ENCODE measurements around the gene ISLR2.

DNA sequence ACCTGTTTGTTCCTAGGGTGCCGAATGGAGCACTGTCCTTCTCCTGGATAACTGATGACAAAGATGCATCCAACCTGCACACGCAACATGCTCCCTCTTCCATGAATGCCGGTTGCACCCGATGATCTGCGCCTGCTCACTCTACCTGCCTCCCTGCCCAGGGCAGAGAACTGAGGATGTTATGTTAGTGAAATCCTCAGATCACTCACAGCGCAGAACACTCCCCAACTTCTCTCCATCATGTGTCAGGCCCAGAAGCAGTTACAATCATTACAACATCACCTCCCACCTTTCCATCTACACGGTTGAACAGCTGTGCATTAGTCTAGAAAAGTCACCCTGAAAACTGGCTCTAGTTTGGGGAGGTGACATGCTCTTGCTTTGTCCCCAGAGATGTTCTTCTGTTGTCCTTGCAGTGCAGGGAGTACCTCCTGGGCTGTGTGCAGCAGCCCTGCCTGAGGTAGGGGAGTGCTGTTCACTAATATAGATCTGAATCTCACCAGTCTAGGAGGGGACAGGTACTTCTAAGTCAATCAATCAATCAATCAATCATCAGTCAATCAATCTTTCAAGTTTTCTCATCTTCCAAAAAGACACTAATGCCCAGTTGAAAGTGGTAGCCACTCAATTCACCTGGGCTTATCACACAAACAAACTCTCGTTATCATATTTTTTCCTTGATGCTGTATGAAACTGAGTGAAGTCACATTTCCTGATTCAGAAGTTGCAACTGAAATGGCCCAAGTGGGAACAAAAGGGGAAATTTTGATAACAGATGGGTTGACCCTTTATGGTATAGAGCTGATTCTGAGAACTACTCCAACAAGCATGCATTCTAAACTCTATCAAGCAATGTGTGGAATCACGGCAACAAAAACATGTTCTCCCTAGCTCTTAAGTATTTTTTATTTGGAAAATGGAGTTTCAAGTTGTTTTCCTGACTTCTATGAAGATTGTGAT is 27.8 kb downstream of the ISLR2 start:
- TF ChIP-seq EZH2 (IDR thresholded peaks at IDR 0.05; ENCODE audit: insufficient read depth, poor library complexity, severe bottlenecking) = no peak
- no peak for TF ChIP-seq EZH2phosphoT487 (IDR thresholded peaks at IDR 0.05; ENCODE audit: insufficient read depth, low read depth)

Measured in GM23248 (cell line).